IPS-18a (cell line): ENCODE results near the gene MYH16.

ENCODE experiments used
- H3K27ac ChIP-seq: one replicate; pipeline ENCODE4 v1.5.1; 2013; ENCODE audit warnings: low read length
- H3K27me3 ChIP-seq: one replicate; pipeline ENCODE4 v1.6.1; 2013; ENCODE audit warnings: mild to moderate bottlenecking, low read length; ENCODE audit not compliant: control insufficient read depth, insufficient read depth
- H3K36me3 ChIP-seq: one replicate; pipeline ENCODE4 v1.6.1; 2013; ENCODE audit warnings: low read depth, low read length; ENCODE audit not compliant: control insufficient read depth
- H3K4me1 ChIP-seq: one replicate; pipeline ENCODE4 v1.6.1; 2013; ENCODE audit warnings: low read depth, low read length; ENCODE audit not compliant: control insufficient read depth
- H3K4me3 ChIP-seq: one replicate; pipeline ENCODE4 v1.5.1; 2013; ENCODE audit warnings: low read length
- H3K9ac ChIP-seq: one replicate; pipeline ENCODE4 v1.6.1; 2013; ENCODE audit warnings: mild to moderate bottlenecking, low read length, moderate library complexity
- H3K9me3 ChIP-seq: one replicate; pipeline ENCODE4 v1.6.1; 2013; ENCODE audit warnings: low read depth, low read length; ENCODE audit not compliant: control insufficient read depth

MYH16 gene

DNA sequence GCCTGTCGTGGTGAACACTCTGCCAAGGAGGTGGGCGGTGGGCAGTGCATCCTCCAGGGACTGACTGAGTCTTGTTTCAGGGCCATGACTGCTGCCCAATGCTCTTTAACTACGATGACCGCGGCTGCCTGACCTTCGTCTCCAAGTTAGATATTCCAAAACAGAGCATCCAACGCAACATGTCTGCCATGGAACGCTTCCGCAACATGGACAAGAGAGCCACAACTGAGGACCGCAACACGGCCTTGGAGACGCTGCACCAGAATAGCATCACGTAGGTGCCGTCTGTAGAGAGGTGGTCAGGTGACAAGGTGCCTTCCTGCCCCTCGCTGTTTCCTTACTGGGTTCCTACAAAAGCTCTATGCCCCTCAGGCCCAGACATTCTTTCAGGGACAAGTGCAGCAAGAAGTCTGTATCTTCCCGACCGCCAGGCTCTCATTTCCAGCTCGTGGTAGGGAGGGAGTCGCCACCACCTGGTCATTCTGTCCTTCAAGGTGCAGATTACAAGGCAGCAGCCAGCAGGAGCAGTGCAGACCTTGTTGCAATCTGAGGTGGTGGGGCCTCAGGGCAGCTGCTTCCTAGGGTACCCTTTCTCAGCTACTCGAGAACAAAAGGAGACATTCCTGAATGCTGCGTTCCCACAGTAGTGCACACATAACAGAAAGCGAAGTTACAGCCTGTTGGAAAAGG is 87.0 kb downstream of the MYH16 start:
- no peaks in the 10 kb centered on the region for H3K27me3 ChIP-seq
- H3K4me1 ChIP-seq, result no peaks in the 10 kb centered on the region
- H3K4me3 ChIP-seq, result no peak overlapping the region
- H3K27ac ChIP-seq, result no peak overlapping the region
- no peaks in the 10 kb centered on the region for H3K9me3 ChIP-seq
- no peak overlapping the region for H3K9ac ChIP-seq
- H3K36me3 ChIP-seq, result peaks cover 47% of the 10 kb centered on the region
